RWPE2 (cell line): ENCODE results near the gene ATAT1.

ENCODE experiments used
- ATAC-seq: fragments of 200-7000 bp; cut with Tn5 transposase; 3 replicates; pipeline ENCODE4 v1.9.1; 2021; ENCODE audit warnings: low read depth
- DNase-seq: peaks from one replicate; pipeline ENCODE4 v3.0.0-alpha.2; 2020; ENCODE audit warnings: low spot score
- H3K27ac ChIP-seq: fragments of 450-650 bp; 2 replicates; pipeline ENCODE4 v1.5.1; 2017; ENCODE audit warnings: mild to moderate bottlenecking; ENCODE audit not compliant: poor library complexity, severe bottlenecking
- H3K27me3 ChIP-seq: fragments of 250-450 bp; sonication (Bioruptor Pico); 2 replicates; pipeline ENCODE4 v1.5.1; 2021; ENCODE audit warnings: mild to moderate bottlenecking, moderate library complexity; ENCODE audit not compliant: insufficient read depth, poor library complexity, severe bottlenecking
- H3K36me3 ChIP-seq: fragments of 250-450 bp; sonication (Bioruptor Pico); 2 replicates; pipeline ENCODE4 v1.5.1; 2020; ENCODE audit warnings: low read depth, mild to moderate bottlenecking, moderate library complexity
- H3K4me1 ChIP-seq: fragments of 250-450 bp; sonication (Bioruptor Pico); 2 replicates; pipeline ENCODE4 v1.5.1; 2021; ENCODE audit warnings: mild to moderate bottlenecking, moderate library complexity; ENCODE audit not compliant: insufficient read depth, poor library complexity, severe bottlenecking
- H3K4me3 ChIP-seq: fragments of 250-450 bp; sonication (Bioruptor Pico); 2 replicates; pipeline ENCODE4 v1.5.1; 2021; ENCODE audit warnings: mild to moderate bottlenecking, moderate library complexity; ENCODE audit not compliant: severe bottlenecking
- H3K9me3 ChIP-seq: fragments of 250-450 bp; sonication (Bioruptor Pico); 2 replicates; pipeline ENCODE4 v1.5.1; 2021; ENCODE audit warnings: mild to moderate bottlenecking, moderate library complexity; ENCODE audit not compliant: severe bottlenecking
- TF ChIP-seq, protein P1 (sequence below): fragments of 450-650 bp; IDR thresholded peaks from one replicate; pipeline ENCODE4 v1.5.1; 2017; ENCODE audit warnings: mild to moderate bottlenecking, moderate library complexity; ENCODE audit not compliant: poor library complexity, severe bottlenecking

Gene ATAT1

DNA sequence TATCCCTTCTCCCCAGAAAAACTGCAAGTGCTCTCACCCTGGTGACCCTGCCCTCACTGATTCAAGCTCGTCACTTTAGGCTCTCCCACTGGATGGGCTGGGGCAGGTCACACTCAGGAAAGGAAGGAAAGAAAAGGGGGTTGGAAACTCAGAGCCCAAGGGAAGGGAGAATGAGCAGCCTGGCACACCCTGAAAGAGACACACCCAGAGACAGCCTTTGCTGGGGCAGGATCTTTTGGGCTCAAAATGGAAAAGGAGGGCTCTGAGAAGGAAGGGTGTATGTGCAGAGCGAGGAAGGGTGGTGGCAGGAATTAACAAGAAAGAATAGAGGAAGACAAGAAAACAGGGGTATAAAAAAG, 57.3 kb downstream of the ATAT1 start:
- peaks cover 18% of the 10 kb centered on the region for H3K4me1 ChIP-seq
- no peaks in the 10 kb centered on the region for H3K9me3 ChIP-seq
- ATAC-seq: no peak
- no peaks in the 10 kb centered on the region for H3K27me3 ChIP-seq
- H3K4me3 ChIP-seq: peak overlapping the region; percentile 86
- peak overlapping the region; percentile 95 for H3K27ac ChIP-seq
- TF ChIP-seq, protein P1, sequence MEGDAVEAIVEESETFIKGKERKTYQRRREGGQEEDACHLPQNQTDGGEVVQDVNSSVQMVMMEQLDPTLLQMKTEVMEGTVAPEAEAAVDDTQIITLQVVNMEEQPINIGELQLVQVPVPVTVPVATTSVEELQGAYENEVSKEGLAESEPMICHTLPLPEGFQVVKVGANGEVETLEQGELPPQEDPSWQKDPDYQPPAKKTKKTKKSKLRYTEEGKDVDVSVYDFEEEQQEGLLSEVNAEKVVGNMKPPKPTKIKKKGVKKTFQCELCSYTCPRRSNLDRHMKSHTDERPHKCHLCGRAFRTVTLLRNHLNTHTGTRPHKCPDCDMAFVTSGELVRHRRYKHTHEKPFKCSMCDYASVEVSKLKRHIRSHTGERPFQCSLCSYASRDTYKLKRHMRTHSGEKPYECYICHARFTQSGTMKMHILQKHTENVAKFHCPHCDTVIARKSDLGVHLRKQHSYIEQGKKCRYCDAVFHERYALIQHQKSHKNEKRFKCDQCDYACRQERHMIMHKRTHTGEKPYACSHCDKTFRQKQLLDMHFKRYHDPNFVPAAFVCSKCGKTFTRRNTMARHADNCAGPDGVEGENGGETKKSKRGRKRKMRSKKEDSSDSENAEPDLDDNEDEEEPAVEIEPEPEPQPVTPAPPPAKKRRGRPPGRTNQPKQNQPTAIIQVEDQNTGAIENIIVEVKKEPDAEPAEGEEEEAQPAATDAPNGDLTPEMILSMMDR: no peak
- DNase-seq: no peak
- H3K36me3 ChIP-seq: peaks cover 57% of the 10 kb centered on the region

DNA sequence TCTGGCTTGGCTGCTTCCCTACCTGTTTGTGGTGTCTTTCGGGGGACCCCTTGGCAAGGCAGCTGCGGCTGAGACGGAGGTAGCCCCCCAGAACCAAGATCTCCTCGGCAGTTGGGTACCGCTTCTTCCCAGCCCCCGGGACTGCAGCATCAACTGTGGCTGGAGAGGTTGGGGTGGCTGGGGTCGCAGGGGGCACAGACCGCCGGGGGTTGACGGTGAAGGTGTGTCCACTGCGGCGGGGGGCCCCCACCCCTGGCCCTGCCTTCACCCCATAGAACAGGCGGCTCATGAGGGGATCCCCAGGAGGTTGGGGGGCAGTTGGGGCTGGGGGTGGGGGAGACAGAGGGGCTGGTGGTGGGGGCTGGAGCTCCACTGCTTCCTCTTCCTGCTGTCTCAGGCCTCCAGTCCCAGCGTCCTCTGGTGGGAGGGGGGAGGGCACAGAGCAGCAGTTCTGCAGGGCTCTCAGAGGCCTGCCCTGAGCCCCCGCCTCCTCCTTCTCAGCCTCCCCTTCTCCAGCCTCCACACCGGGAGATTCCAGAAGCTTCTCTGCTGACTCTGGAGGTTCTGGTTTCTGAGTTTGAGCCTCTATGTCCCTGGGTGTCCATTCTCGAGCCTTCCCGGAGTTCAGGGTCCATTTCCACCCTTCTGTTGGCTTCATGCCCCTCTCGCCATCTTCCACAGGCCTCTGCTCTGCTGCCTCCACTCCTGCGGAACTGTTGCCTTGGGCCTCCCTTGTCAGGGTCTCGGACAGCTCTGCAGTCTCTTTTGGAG, 57.9 kb downstream of the ATAT1 start:
- H3K4me3 ChIP-seq: peak overlapping the region; percentile 86
- ATAC-seq: no peak
- H3K27me3 ChIP-seq: no peaks in the 10 kb centered on the region
- H3K4me1 ChIP-seq: peaks cover 17% of the 10 kb centered on the region
- TF ChIP-seq, protein P1: no peak
- peaks cover 52% of the 10 kb centered on the region for H3K36me3 ChIP-seq
- H3K9me3 ChIP-seq: no peaks in the 10 kb centered on the region
- H3K27ac ChIP-seq: peak overlapping the region; percentile 95
- DNase-seq: no peak

DNA sequence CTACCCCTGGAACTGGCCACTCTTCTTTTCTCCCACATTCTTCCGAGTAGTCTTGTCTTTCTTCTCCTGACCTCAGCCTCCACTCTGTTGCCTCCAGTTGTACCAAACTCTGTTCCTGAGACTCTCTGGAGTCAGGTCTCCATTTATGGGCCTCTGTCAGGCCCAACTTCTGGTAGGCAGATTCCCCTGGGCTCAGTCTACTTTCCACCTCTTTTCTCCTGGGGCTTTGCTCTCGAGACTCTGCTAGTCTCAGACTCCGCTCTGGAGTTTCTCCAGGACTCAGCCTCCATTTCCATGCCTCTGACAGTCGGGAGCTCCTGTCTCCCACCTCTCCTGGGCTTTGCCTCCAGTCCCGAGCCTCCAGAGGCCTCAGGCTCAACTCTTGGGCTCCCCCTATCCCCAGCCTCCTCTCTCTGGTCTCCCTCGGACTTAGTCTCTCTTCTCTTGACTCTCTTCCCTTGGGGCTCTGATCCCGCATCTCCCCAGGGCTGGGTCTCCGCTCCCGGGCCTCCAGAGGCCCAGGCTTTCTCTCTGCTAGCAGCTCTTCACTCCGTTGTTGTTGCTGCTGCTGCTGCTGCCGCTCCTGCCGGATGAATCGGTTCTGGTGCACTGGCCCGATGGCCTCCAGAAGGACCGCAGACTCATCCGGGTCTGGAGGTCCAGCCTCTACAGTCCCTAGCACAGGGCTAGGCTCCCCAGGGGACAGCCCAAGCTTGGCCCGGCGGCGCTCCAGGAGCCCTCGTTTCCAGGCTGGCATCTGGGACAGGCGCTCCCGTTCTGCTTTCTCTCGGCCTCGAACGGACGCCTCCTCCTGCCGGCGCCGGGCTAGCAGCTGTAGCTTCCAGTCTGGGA, 58.7 kb downstream of the ATAT1 start:
- TF ChIP-seq, protein P1: peak; percentile 28
- Histone ChIP-seq H3K36me3 (peaks cover 44% of the 10 kb centered on the region), H3K9me3 (no peaks in the 10 kb centered on the region), H3K4me1 (peaks cover 11% of the 10 kb centered on the region), H3K4me3 (peak overlapping the region; percentile 86), H3K27me3 (no peaks in the 10 kb centered on the region), H3K27ac (peak overlapping the region; percentile 95)
- ATAC-seq (no peak), DNase-seq (no peak)

DNA sequence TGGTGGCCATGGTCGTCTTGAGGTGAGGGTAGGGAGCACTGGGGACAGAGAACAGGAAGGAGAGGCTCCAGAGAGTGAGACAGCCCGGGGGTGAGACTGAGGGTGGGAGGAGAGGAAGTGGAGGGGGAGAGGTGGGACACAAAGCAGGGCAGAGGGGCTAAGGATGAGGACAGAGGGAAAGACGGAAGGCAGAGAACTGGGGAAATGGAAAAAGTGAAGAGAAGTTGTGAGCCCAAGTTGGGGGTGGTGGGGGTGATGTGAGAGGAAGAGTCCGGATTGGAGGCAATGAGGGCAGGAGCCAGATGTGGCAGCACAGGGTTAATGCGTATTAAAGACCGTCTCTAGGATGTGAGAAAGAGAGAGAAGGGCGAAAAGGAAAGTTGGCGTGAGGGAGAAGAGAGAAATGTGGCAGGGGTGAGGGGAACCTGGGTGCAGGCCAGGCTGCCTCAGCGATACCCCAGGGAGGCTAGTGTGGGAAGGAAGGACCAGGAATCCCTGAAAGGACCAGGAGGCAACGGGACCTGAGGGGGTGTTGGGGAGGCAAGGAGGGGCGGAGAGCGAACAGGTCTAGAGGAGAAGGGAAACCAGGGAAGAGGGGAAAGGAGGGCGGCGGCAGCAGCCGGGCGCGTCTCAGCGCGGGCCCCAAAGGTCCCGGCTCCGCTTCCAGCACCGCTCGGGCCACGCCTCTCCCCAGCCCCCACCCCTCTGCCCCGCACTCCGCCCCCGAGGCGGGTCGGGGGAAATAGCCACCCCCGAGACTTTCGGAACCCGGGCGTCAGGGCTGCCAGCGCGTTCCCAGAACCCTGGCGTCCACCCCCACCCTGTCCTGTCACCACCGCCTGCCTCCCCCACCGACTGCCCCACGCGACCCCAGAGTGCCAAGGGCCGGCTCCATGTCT, 59.6 kb downstream of the ATAT1 start, which contains the start of gene PPP1R18:
TSS of gene PPP1R18 (minus strand) at position 637 of the 899 bp plus-strand sequence. CDS start at position 10, 627 bp downstream.
- H3K4me1 ChIP-seq: peaks cover 11% of the 10 kb centered on the region
- peaks cover 36% of the 10 kb centered on the region for H3K36me3 ChIP-seq
- H3K27me3 ChIP-seq: no peaks in the 10 kb centered on the region
- H3K9me3 ChIP-seq: no peaks in the 10 kb centered on the region
- ATAC-seq (peak; percentile 13), DNase-seq (peak; percentile 82)
- peak within 1 kb of the TSS; percentile 86 for H3K4me3 ChIP-seq
- peak within 1 kb of the TSS; percentile 95 for H3K27ac ChIP-seq
- TF ChIP-seq, protein P1: no peak
